GM19372 (cell line): ENCODE data around the gene RPTOR.

Experiments used
- ATAC-seq: cut with Tn5 transposase; IDR thresholded peaks from one replicate; pipeline ENCODE4 v1.9.1; 2021; ENCODE audit warnings: mild to moderate bottlenecking, low read depth, moderate library complexity; ENCODE audit not compliant: unreplicated experiment

RPTOR gene

GRCh38 chr17:80582165-80582564 is 37.5 kb downstream of the RPTOR start:
- no peak for ATAC-seq

GRCh38 chr17:80584176-80584905 is 39.7 kb downstream of the RPTOR start:
- no peak for ATAC-seq

- ATAC-seq: no peak
Observed at GRCh38 chr17:80585890-80586845, 41.5 kb downstream of the RPTOR start.

GRCh38 chr17:80586846-80587228 is 42.2 kb downstream of the RPTOR start:
- no peak for ATAC-seq

DNA sequence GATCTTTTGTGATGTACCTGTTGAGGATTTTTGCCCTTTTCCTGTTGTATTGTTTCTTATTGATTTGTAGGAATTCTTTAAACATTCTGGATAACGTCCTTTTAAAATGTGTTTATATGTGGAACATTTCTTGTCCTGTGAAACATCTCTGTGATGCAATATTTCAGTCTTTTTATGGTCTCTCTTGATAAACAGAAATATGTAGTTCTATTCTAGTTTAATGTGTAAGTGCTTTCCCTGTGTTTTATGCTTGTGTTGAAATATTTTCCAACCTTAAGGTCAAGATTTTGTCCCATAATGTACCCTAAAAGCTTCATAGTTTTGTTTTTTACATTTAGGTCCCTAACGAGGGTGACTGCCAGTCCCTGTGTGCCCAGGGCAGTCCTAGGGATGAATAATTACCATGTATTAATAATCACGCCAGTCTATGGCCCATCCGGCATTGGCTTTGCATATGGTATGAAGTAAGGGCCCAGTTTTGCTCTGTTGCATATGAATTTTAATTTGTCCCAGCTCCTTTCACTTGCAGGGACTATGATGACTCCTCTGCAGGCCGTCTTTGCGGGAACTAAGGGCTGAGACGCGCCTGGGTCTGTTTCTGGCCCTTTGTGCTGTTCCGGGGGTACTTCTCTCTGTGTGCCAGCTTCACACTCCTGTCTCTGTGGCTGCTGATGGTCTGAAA is 44.2 kb downstream of the RPTOR start:
- ATAC-seq: no peak

DNA sequence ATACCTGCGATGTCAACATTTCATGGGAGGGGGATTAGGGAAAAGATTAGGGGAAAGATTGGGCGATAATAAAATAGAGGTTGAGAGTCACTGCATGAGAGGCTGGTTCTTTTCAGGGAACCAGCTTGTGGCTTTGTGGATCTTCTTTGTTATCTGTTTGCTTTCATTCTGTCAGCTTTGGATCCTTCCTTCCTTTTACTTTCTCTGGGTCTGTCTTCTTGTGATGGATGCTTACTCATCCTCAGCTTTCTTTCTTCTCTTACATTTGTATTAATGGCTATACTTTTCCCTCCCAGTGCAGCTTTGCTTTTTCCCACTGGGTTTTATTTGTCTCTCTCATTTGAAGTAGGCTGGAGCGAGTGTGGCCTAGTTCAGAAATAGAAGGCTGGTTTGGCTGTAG is 47.1 kb downstream of the RPTOR start:
- no peak for ATAC-seq

- no peak for ATAC-seq
Observed at GRCh38 chr17:80592243-80592642, 47.6 kb downstream of the RPTOR start.

- no peak for ATAC-seq
Observed at GRCh38 chr17:80593181-80593580, 48.5 kb downstream of the RPTOR start.

DNA sequence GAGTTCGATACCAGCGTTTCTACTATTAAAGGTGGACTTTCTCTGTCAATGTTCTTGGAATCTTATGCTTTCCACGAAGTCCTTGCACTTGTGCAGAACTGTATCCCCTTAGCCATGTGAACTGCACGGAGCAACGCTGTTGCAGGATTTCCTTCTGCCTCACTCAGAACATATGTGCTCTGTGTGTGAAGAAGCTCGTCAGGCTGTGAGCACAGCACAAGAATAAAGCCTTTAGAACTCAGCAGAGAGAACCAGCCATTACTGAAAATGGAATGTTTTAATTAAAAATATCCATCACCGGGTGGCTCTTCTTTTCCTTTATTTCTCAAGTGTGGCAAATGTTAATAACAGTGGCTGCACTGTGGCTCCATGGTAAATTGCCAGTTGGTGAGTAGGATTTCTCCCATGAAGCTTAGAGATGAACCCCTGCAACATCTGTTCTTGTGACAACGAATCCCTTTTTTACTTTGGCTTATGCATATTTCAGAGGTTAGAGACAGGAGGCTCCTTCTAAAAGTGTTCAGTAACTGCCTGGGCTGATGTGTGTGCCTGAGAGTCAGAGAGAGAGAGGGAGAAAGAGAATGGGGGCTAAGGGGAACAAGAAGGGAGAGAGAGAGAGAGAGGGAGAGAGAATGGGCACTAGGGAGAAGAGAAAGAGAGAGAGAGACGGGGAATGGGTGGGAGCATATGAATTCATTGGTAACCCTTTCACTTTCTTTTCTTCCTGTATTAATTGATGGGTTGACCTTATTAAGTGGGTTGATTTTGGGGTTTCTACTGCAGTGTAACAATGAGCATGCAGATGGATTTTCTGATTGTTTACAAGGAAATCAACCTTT is 50.0 kb downstream of the RPTOR start:
- no peak for ATAC-seq

DNA sequence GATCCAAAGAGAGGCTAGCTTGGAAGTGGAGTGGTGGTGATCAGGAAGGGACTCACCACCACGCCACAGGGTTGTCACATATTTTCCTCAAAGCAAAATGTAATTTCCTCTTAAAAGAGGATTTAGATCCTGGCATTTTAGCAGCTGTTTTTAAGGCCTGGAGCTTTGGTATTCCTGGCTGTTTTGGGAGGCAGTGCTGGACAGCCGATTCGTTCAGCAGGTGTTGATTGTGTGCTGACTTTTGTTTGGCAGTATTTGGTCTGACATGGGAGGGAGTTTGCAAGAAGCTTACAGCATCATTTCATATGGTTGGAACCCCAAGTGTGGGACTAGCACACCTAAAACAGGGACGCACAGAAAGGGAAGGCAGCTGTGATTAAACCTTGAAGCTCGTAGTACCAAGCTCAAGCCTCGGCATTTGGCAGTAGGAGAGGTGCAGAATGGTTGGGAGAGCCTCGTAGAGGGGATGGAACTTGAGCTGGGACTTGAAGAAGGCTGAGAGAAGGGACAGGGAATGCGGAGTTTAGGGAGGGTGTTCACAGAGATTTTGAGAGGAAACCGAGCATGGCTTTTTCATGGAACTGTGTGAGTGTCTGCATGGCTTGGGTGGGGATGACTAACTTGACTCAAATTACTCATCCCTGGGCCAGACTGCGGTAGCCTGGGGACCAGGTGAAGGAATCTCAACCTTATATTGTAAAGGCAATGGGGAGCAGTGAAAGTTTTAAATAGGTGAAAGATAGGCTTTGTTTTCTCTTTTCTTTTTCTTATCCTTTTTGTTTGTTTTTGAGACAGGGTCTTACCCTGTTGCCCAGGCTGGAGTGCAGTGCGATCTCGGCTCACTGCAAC is 52.3 kb downstream of the RPTOR start:
- no peak for ATAC-seq

- no peak for ATAC-seq
Observed at GRCh38 chr17:80598813-80599545, 54.3 kb downstream of the RPTOR start.

DNA sequence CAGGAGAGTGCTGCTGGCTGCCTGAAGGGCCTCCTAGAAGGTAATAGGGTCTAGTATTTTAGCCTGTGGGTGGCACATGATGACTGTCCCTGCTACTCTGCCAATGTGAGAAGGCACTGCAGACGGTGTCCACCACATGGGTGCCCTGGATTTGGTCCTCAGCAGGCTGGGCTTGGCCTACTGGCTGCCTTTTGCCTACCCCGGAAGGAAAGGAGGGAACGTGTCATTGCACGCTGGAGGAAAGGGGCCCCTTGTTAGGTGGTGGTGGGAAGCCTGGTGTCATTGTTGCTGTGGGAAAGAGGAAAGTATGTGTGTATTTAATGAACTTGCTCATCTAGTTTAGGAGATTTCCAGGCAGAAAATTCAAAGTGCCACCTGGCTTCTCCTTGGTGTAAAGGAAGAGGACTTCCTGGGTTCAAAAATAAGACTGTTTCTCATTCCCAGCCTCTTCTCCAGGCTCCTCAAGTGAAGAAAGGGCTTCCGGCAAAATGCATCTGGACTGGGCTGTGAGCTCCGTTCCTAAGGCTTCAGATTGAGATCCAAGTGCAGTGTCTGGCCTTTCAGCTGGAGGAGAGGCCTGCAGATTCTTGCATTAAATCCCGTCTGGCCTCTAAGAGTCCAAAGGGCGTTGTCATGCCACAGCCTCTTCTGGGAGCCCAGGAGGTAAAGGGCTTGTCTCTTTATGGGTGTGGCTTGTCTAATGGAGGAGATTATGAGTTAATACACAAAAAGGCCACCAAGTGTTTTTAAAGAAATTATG is 55.1 kb downstream of the RPTOR start:
- no peak for ATAC-seq

- no peak for ATAC-seq
Observed at GRCh38 chr17:80601146-80601545, 56.5 kb downstream of the RPTOR start.

DNA sequence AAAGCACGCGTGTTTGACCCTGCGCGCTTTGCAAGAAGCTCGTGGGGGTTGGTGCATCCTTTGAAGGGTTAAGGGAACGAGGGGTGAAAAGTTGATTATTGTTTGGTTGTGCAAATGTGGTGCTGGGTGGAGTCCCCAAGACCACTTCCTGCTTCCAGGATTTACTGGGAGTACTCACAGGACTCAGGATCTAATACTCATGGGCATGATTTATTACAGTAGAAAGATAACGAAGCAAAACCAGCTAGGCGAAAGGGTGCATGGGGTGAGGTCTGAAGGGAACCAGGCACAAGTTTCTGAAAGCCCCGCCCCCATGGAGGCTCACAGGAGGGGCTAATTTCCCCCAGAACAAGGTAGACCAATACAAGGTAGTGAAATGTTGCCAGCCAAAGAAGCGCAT is 58.8 kb downstream of the RPTOR start:
- no peak for ATAC-seq

DNA sequence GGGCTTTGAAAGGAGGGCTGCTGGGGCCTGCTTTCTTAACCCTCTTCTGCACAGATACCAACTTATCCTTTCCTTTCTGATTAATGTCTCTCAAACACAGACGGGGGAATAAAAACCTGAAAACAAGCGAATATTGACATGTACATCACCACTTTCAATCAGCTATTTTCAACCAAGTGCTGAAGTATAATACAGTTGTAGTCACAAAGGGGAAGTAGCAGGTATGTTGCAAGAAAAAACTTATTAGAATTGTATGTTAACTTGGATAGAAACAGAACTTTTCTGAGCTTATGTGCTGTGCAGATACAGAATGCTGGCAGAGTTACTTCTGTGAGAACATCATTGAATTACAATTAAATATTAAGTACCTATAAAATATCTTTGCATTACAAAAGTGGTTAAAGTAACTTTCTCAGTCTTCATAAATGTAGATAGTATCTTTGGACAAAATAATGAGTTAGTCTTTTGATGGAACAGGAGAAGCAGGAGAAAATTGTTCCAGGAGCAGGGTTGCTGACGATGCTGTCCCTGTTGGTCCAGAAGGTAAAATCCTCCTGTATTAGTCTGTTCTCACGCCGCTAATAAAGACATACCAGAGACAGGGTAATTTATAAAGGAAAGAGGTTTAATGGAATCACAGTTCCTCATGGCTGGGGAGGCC is 59.5 kb downstream of the RPTOR start:
- no peak for ATAC-seq

DNA sequence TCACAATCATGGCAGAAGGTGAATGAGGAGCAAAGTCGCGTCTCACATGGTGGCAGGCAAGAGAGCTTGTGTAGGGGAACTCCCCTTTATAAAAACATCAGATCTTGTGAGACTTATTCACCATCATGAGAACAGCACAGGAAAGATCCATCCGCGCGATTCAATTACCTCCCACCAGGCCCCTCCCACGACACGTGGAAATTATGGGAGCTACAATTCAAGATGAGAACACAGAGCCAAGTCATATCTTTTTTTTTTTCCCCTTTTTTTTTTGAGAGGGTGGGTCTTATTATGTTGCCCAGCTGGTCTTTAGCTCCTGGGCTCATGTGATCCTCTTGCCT is 60.0 kb downstream of the RPTOR start:
- ATAC-seq: no peak

GRCh38 chr17:80605326-80606066 is 60.9 kb downstream of the RPTOR start:
- ATAC-seq: no peak
